CD4-positive, alpha-beta T cell treated with Interleukin-4 for 4 hours (primary cell): ENCODE measurements around the gene PEX6.
"Not testable (repeated sequence)": the region's sequence is repeated elsewhere in the genome, so short reads cannot be mapped to it uniquely, and the experiment has no call there.

ENCODE experiments used
- DNase-seq: peaks from one replicate; pipeline ENCODE4 v3.0.0-alpha.2; 2020

Gene PEX6

DNA sequence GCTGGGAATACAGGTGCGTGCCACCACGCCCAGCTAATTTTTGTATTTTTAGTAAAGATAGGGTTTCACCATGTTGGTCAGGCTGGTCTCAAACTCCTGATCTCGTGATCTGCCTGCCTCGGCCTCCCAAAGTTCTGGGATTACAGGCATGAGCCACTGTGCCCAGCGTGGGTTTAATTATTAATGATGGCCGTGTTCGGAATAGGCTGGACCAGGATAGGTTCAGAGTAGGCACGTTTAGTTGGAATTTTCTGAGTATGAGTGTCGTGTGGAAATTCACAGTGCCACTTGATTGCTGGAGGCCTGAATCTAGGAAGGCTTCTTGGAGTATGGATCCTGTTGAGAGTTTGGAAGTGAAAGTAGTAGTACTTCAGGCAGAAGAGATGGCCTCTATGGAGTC lies 19.2 kb upstream of the PEX6 start:
- DNase-seq, result not testable (repeated sequence)

DNA sequence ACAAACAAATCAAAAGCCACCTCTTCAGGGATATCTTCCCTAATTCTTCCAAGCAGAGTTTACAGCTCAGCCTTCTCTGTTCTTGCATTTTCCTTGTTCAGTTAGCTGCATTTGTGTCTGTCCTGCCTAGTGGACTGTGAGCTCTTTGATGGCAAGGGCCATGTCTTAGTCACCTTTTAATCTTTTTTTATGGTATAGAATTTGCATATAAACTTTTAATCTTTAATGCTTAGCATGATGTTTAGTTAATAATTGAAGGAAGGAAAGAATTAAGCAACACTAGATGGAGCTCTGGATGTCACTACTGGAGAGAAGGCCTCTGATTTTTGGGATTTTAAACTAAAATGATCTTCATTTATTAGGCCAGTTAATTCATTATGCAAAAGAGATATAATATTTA lies 17.5 kb upstream of the PEX6 start:
- DNase-seq, result no peak

DNA sequence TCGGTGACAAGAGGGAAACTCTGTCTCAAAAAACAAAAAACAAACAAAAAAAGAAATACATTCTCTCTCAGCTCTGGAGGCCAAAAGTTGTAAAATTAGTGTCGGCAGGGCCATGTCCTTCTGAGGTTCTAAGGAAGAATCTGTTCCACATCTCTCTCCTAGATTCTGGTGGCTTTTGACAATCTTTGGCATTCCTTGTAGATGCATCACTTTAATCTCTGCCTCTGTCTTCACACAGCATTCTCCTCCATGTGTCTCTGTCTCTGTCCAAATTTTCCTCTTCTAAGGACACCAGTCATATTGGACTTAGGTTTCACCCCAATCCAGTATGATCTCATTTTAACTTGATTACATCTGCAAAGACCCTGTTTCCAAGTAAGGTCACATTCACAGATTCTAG lies 14.5 kb upstream of the PEX6 start:
- DNase-seq, result no peak

DNA sequence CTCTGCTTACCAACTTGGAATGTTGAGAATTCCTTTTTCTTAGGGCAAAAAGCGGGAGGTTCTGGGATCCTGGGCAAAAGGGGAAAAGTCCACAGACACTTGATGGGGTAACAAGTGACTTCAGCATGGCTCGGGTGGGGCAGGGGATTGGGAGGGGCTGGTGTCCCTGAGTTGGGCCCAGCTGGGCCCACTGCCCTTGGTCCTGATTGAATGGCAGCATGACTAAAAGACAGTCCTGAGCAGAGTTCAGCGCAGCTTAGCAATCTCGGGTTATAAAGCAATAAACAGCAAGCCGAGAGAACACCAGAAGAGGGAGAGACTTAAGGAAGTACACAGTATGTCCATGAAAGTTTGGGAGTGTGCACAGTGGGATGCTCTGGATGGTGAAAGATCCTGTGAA lies 10.9 kb upstream of the PEX6 start:
- no peak for DNase-seq

DNA sequence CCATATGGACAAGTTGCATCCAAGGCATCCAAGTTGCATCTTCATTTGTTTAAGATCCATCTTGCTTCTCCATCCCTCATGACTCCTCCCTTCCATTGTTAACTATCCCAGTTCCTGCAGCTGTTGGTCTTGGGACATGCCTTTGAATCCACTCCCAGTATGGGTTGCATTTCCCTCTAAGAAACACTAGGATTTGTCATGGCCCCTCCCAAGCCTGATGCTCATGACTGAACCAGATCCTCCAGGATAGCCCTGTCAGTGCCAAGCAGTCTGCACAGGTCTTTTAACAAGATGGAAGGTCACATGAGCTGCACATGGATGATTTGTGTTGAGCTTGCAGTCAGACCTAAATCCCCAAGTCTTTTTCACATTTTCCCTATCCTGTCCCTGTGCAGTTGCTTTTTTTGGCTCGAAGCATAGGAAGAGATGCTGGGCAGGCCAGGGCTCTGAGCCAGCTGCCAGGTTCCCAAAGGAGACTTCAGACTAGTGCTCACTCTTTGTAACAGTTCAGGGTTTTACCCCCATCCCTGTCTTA lies 9.6 kb upstream of the PEX6 start:
- DNase-seq, result no peak

DNA sequence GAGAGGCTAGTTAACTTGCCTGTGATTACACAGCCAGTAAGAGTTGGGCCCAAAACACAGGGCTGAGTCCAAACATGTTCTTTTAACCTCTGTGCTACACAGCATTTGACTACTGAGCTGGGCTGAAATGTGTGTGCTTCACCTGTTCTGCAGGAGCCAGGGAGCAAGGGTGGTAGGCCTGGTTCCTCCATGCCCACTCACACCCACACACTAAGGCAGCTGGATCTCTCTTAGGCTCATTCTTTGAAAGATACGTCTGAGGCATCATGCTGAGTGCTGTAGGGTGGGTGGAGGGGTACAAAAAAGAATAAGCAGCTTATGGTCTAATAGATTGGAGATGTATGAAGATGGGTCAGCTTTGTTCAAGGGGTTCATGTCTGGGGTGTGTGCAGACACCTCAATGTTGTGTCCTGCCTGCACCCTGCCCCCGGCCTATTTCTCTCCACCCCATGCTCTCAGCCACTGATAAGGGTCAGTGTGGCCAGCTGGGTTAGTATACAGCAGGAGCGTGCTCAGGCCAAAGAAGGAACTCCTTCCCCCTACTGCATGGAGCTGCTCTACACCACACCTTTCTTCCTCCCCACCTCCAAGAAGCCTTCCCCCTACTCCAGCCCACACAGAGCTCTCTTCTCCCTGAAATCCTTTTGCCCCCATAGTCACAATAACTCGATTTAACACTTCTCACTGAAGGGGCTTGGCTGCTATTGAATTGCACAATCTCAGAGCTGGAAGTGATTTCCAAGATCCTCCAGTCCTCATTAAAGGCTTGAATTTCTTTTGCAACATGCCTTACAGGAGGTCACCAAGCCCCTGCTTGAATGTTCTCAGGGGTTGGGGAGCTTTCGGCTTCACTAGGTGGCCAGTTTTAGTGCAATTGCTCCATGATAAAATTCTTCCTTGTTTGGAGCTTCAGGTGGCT lies 8.8 kb upstream of the PEX6 start:
- no peak for DNase-seq

DNA sequence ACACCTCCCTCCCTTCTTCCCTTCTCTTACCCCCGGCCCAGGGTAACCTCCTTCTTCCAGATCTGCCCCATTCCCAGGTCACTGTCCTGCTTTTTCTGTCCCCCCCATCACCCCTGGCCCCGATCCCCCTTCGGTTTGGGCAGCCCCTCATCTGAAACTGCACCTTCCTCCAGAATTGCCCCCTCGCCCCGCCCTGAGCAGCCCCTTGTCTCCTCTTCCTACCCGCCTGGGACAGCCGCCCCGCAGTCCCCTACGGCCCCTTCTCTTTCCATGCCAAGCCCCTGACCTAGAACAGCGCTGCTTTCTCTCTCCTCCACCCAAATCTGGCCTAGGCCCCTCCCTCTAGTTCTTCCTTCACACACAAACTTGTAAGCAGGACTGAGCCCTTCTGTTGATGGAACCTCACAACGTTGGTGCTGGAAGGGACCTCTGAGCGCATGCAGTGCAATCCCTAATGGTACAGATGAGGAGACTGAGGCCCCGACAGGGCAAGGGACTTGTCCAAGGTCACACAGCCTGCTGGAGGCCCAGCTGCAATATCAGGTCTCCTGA lies 6.0 kb upstream of the PEX6 start:
- no peak for DNase-seq

DNA sequence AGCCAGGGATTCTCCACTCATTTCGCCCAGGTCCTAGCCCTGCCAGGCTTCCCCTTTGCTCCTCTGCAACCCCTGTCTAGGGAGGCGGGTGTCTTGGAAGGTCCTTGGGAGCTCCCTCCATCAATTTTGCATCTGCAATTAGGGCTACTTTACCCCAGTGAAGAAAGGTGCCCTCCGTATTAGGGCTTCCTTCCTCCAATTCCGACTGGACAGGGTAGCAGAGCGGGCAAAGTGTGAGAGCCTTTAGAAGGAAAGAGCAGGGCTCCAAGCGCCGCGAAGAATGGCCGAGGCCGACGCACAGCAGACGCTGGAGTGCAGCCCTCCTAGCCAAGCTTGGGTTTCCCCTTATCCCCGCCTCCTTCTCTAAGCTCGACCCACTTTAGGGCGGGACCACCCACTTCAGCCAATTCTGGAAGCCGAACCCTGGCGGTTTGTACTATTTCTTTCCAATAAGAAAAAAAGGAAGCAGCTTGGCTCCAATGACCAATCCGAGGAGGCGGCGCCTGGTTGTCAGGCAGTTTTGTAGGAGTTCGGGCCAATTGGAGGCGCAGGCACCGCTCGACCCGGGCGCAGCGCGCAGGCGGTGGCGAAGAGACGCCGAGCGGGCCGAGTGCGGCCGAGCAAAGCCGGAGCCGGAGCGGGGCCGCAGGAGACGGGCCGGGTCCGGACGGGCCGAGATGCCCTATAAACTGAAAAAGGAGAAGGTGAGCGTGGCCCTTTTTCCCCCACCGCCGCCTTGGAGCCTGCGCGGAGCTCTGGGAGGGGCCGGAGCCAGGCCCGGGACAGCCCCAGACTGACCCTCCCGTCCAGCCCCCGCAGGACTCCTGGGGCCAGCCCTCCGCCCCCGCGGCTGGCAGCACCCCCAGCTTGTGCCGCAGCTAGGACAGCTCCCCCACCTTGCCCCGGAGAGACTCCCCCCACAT lies 5.3 kb upstream of the PEX6 start, which contains the start of gene PPP2R5D:
TSS of gene PPP2R5D (plus strand) at position 570 of the 923 bp plus-strand sequence. CDS start at position 678, 108 bp downstream.
- peak; percentile 98 for DNase-seq

DNA sequence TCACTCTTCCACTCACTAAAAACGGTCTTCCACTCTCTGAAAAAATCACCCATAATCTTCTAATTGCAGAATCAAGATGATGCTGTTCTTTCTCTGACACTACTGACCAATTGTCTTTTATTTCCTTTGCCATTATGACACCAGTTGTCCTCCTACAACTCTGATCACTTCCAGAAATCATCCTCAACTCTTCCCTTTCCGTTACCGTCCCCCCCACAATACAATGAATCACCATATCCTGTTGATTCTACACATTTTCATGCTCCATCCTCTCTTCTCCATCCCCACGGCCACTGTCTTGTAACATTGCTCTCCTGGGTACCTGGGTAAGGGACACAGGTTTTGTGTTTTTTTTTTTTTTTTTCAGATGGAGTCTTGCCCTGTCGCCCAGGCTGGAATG lies 2.9 kb upstream of the PEX6 start:
- no peak for DNase-seq

DNA sequence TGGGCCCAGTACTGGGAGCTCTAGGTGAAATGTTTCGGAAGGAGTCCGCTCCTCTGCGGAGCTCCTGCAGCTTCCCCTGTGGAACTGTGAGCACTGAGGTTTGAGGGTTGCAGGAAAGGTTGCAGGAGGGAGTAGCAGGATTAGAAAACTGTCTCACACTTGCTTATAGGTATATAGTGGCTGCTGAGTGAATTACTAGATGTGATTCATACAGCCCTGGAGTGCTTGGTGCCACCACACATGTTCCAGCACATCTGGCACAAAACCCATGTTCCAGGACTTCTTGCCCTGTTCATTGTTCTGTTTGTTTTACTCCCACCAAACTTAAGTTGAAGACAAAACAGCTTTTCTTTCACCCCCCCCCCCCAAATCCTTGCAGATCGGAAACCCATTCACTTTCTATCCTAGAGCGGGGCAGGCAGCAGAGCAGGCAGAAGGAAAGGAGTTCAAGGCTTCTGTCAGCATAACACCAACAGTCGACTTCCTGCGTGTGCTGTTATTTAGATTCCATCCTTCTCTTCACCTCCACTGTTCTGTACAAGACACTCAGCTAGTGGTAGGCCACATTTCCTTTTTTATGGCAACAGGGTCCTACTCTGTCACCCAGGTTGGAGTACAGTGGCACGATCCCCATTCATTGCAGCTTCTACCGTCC lies 669 bp upstream of the PEX6 start:
- DNase-seq, result peak; percentile 33

DNA sequence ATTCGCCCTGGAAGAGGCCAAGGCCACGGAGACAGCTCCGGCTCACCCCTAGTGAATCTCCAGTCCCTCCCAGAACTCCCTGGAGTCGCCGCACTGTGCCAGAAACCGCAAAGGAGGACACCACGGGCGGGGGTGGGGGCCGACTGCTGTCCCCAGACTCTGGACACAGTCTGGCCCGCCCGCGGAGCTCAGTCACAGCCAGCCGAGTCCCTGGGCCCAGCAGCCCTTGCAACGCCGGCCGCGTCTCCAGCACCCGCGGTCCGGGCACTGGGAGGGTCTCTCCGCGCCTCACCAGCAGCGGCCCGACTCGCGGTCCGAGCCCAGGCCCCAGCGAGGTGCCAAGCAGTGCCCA lies 518 bp downstream of the PEX6 start:
- no peak for DNase-seq

DNA sequence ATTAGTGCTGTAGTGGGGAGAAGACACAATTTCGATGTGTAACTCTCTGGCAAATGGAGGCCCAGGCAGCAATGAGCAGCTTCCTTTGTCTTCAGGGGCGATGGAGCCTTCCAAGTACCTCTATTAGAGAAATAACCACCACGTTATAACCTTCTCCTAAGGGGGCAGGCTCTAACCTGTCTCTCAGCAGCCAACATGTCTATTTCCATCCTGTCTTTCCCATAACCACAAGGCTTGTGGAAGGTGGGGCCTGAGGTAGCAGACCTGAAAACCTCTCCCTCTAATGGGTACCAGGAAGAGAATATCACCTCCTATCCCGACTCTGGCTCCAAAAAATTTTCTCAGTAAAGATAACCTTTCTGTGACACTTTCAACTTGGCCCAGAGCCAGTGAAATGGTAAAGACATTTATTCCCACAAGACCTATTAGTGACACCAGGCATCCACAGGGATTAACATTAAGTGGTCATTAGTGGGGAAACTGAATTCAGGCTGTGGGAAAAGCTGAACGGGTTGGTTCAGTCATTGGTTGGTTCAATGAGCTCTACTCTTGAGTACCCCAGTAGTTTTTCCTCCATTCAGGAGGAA lies 4.0 kb downstream of the PEX6 start:
- no peak for DNase-seq

DNA sequence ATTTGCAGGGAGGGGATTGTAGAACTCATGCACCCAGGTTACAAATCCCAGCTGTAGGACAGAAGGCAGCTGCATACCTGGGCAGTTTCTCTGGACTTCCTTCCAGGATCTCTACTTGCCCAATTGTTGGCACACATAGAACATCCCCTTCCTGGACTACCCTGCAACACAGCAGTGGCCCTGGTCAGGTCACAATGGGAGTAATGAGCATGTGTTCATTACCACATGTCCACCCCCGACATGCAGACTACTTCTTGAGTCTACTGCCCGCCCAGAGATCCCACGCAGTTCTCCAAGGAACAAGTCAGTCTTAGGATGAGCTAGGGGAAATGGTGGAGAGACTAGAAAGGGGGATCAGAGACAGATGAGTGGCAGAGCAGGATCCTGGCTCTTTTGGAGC lies 5.1 kb downstream of the PEX6 start:
- no peak for DNase-seq

DNA sequence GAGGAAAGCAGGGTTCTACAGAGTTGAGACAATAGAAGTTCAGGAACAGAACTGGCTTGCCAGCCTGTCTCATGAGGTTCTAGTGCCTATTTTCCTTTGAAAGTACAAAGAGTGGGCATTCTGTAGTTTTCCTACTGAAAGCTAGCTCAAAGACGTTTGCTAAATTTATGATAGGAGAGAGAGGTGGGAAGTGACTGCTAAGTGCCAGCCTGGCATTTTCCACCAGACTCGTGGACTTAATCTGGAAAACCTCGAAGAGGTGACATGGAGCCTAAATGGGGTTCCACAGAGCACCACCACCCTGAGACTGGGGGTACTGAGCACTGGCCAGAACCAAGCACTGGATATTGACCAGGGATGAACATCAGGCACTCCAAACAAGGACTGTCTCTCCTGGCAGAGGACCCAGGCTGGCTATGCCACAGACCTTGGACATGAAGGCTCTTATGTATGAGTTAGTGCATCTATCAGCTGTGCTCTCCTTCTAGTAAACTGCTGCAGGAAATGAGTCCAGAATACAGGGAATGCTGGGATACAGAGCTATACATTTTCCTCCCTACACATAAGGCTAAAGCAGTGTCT lies 7.1 kb downstream of the PEX6 start:
- no peak for DNase-seq

DNA sequence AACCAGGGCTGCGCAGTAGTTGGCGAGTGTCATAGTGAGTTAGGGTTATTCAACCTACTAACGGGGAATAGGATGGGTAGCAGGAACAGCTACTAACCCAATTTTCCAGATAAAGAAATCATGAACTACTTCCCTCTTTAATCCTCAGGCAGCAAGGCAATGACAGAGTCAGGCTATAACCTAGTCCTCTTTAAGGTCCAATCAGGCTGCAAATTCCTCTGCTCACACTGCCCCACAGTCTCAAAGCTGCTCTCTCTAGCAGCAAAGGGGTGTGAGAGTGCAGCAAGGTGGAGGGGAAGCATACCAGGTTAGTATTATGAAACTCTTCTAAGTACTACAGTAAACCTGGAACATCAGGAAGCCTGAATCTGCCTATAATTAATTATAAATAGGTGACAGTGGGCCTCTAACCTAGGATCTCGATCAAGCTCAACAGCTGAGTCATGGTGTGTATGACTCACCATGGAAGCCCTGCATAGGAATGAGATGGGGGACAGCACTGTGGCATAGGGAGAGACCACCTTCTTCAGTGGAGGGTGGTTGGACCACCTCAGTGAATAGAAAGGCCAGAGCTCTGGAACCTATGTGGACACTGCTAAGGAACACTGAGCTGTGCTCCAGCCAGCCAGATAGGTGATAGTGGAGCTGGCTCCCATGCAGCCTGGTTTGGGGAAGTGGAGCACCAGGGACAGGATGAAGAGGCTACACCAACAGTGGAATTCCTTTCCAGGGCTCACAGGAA lies 7.9 kb downstream of the PEX6 start:
- no peak for DNase-seq

DNA sequence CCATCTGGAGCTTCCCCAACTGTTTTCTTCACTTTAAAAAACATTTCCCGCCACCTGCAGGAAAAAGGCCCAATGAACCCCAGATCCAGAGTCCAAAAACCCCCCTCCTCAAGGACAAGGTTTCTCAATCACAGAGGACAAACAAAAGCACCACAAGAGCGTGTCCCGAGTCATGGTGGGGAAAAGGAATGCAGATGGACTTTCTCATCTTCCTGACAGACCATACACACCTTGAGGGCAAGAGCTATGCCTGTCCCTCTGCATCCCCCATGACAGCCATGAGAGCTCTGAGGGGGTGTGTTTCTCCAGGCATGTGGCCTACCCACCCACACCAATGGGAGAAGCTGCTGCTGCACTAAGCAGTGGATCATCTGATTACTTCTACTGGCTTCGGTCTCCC lies 9.0 kb downstream of the PEX6 start:
- no peak for DNase-seq

DNA sequence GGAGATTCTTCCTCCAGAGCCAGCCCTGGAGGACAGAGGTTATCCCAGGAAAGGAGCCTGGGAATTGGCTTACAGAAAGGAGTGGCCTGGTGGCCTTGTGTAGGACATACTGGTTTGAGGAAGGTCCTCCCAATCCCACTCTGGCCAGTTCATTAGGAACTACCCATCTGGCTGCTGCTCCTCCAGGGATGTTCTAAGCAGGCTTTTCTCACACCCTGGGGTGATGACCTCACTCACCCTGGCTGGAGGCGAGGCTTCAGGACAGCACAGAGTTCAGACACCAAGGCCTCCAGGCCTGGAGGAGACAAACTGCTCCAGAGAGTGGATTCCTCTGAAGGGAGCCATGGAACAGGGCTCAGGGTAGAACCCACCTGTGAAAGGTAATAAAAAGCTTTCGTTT lies 9.6 kb downstream of the PEX6 start:
- DNase-seq, result no peak

DNA sequence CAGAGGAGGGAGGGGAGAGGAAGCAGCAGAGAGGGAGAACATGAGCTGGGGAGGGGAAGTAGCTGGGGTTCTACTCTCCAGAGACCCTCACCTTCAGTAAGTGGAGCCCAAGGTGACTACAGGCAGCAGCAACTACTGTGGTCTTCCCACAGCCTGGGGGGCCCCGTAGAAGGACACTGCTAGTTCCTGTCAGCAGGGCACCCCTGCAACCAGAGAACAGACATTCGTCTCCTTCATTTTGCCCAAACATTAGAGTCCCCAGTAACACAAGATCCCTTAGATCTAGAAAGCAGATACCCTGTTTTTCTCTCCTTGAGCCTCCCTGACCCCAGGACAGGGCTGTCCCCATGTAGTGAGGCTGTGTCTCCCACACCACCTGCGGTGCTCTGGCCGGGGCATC lies 10.2 kb downstream of the PEX6 start:
- no peak for DNase-seq

DNA sequence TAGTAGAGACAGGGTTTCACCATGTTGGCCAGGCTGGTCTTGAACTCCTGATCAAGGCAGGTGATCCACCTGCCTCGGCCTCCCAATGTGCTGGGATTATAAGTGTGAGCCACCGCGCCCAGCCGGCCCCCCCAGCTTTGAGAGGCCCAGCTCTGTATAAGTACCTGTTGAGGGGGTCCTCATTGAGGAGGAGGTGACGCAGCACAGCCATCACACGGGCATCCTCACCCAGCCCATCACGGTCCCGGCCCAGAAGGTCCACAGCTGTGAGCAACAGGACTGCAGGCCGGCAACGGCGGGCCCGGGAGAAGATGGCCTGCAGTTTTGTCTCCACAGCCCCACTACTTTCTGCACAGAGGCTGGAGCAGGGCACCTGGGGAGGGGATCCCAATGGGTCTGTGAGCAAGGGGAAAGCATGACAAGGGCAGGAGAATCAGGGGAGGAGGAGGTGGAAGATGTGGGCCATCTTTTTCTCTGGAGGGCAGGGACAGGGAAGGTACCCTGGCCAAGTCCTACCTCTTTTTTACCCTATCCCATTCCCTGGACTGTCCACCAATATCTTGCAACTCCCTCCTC lies 10.8 kb downstream of the PEX6 start:
- no peak for DNase-seq

DNA sequence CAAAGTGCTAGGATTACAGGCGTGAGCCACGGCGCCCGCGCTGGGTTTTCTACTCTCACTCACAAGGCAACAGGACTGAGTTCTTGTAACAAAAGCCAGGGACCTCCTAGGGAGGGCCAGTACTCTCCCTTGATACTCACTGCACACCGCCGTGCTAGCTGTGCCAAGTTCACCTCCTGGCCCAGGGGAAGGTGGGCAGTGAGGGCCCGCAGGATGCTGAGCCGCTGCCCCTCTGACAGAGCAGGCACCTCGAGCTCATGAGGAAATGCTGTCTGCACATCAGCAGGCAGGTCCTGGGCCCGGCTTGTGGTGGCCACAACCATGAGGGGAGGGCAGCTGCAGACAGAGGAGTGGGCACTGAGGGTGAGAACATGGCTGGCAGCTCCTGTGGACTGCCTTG lies 11.8 kb downstream of the PEX6 start:
- no peak for DNase-seq

DNA sequence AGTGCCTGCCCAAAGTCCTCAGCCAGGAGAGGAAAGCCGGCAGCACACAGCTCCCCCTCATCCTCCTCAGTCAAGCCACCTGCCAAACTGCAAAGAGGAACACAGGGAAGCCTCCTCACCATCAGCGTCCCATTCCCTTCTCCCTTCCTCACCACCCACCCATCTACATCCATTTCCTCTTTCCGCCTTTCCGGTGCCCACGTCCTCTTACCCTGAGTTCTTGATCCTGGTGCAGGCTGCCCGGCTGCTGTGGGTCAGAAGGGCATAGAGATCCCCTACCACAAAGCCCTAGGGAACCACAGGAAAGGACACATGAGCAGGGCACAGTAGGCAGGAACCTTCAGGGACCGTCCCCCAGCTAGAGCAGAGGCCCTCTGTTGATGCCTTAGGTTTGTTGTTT lies 12.4 kb downstream of the PEX6 start:
- no peak for DNase-seq
